ENCODE data around the gene LEP. TPM values are rescaled to one million over a fixed set of nuclear protein-coding genes. Genes with fewer than 3 reads are reported as not detected.

Gene LEP
- total RNA-seq, 1 experiment from 2014 or later = not detected

DNA sequence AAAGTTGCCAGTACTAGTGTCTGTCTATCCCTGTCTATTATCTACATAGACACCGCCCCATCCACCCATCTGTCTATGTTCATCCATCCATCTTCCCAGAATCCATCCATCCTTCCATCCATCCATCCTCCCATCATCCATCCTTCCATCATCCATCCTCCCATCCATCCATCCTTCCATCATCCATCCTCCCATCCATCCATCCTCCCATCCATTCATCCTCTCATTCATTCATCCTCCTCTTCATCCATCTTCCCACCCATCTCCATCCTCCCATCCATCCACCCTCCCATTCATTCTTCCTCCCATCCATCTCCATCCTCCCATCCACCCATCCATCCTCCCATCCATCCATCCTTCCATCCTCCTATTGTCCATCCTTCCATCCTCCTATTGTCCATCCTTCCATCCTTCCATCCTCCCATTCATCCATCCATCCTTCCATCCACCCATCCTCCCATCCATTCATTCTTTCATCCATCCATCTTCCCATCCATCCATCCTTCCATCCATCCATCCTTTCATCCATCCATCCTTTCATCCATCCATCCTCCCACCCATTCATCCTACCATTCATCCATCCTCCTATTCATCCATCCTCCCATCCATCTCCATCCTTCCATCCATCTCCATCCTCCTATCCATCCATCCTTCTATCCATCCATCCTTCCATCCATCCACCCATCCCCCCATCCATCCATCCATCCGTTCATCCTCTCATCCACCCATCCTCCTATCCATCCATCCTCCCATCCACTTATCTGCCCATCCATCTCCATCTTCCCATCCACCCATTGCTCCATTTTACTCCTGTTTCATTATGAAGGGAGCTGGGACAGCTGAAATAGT, 14.7 kb upstream of the LEP start:
- BruUV-seq (replicated peaks) = no TSS peak
- Histone ChIP-seq H2AFZ (ENCODE audit: low read depth, low read length, poor library complexity, severe bottlenecking) (no peak overlapping the region), H3K4me3 (replicated peaks in 1 of 2; ENCODE audit: low read depth in 1 of 2, low read length in 2 of 2) (no peak overlapping the region), H3K27ac (ENCODE audit: low read depth, low read length) (no peak overlapping the region), H3K4me1 (ENCODE audit: control insufficient read depth in 1 of 2, insufficient read depth in 2 of 2, low read length in 2 of 2) (peaks cover 6 to 12% of the 10 kb centered on the region in 2 experiments), H3K9ac (ENCODE audit: low read length) (no peak overlapping the region), H3K27me3 (ENCODE audit: insufficient read depth, low read length) (no peaks in the 10 kb centered on the region), H3K79me2 (ENCODE audit: insufficient read depth, low read length) (no peaks in the 10 kb centered on the region), H3K9me2 (ENCODE audit: insufficient read depth) (no peaks in the 10 kb centered on the region), H3K36me3 (ENCODE audit: control insufficient read depth in 1 of 2, insufficient read depth in 2 of 2, low read length in 2 of 2) (no peaks in the 10 kb centered on the region), H3K9me3 (ENCODE audit: control insufficient read depth in 1 of 2, insufficient read depth in 1 of 2, low read depth in 1 of 2, low read length in 2 of 2) (no peaks in the 10 kb centered on the region), H4K20me1 (ENCODE audit: insufficient read depth) (no peaks in the 10 kb centered on the region), H3K4me2 (ENCODE audit: low read length) (no peak overlapping the region)
- CTCF ChIA-PET = no interaction called here
- POLR2A ChIA-PET = no interaction called here
- intact Hi-C loops (cut with micrococcal nuclease) = no loop called here
- RAD21 ChIA-PET (ENCODE audit: low non-redundant PET in 1 of 2, low total read pairs in 2 of 2, uncharacterized antibody in 2 of 2, unreplicated experiment in 2 of 2) = no interaction called here
- no peak for TF ChIP-seq JUND (IDR thresholded peaks at IDR 0.05)
- TF ChIP-seq, protein P1, sequence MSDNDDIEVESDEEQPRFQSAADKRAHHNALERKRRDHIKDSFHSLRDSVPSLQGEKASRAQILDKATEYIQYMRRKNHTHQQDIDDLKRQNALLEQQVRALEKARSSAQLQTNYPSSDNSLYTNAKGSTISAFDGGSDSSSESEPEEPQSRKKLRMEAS (IDR thresholded peaks at IDR 0.05) = no peak
- TF ChIP-seq SP1 (IDR thresholded peaks at IDR 0.05; ENCODE audit: low read depth) = no peak
- no peak for TF ChIP-seq SIN3A (IDR thresholded peaks at IDR 0.05; ENCODE audit: low read depth)
- TF ChIP-seq, protein P2, sequence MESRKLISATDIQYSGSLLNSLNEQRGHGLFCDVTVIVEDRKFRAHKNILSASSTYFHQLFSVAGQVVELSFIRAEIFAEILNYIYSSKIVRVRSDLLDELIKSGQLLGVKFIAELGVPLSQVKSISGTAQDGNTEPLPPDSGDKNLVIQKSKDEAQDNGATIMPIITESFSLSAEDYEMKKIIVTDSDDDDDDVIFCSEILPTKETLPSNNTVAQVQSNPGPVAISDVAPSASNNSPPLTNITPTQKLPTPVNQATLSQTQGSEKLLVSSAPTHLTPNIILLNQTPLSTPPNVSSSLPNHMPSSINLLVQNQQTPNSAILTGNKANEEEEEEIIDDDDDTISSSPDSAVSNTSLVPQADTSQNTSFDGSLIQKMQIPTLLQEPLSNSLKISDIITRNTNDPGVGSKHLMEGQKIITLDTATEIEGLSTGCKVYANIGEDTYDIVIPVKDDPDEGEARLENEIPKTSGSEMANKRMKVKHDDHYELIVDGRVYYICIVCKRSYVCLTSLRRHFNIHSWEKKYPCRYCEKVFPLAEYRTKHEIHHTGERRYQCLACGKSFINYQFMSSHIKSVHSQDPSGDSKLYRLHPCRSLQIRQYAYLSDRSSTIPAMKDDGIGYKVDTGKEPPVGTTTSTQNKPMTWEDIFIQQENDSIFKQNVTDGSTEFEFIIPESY (IDR thresholded peaks at IDR 0.05; ENCODE audit: extremely low read depth, insufficient replicate concordance, low read length) = no peak
- TF ChIP-seq EZH2phosphoT487 (IDR thresholded peaks at IDR 0.05; ENCODE audit: borderline replicate concordance) = no peak
- no peak for TF ChIP-seq ELF1 (IDR thresholded peaks at IDR 0.05; ENCODE audit: borderline replicate concordance, low read depth)
- TF ChIP-seq SRF (IDR thresholded peaks at IDR 0.05; ENCODE audit: low read depth) = no peak
- TF ChIP-seq, protein P3, sequence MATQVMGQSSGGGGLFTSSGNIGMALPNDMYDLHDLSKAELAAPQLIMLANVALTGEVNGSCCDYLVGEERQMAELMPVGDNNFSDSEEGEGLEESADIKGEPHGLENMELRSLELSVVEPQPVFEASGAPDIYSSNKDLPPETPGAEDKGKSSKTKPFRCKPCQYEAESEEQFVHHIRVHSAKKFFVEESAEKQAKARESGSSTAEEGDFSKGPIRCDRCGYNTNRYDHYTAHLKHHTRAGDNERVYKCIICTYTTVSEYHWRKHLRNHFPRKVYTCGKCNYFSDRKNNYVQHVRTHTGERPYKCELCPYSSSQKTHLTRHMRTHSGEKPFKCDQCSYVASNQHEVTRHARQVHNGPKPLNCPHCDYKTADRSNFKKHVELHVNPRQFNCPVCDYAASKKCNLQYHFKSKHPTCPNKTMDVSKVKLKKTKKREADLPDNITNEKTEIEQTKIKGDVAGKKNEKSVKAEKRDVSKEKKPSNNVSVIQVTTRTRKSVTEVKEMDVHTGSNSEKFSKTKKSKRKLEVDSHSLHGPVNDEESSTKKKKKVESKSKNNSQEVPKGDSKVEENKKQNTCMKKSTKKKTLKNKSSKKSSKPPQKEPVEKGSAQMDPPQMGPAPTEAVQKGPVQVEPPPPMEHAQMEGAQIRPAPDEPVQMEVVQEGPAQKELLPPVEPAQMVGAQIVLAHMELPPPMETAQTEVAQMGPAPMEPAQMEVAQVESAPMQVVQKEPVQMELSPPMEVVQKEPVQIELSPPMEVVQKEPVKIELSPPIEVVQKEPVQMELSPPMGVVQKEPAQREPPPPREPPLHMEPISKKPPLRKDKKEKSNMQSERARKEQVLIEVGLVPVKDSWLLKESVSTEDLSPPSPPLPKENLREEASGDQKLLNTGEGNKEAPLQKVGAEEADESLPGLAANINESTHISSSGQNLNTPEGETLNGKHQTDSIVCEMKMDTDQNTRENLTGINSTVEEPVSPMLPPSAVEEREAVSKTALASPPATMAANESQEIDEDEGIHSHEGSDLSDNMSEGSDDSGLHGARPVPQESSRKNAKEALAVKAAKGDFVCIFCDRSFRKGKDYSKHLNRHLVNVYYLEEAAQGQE (IDR thresholded peaks at IDR 0.05; ENCODE audit: low read depth) = no peak
- TF ChIP-seq EZH2 (IDR thresholded peaks at IDR 0.05) = no peak
- no peak for TF ChIP-seq YY1 (IDR thresholded peaks at IDR 0.05; ENCODE audit: extremely low read depth, insufficient replicate concordance, low read depth, low read length)
- no peak for TF ChIP-seq CEBPB (IDR thresholded peaks at IDR 0.05; ENCODE audit: low read depth)
- TF ChIP-seq POLR2AphosphoS5 (IDR thresholded peaks at IDR 0.05; ENCODE audit: low read depth, low read length) = no peak
- ATAC-seq = no peak
- DNase-seq (ENCODE audit: low read depth, low spot score) = no peak
